ENCODE measurements around the gene CDK5RAP2.
"Not testable (repeated sequence)": the region's sequence is repeated elsewhere in the genome, so short reads cannot be mapped to it uniquely, and the experiment has no call there.

The CDK5RAP2 gene

GRCh38 chr9:120580051-120580896, at the start of gene CDK5RAP2:
CDK5RAP2 (minus strand) TSS chr9:120580167; CDS start chr9:120579978, 189 bp downstream.
- peak; percentile 99 for DNase-seq

- not testable (repeated sequence) for DNase-seq
Measured at GRCh38 chr9:120628925-120629497, 49.0 kb upstream of the CDK5RAP2 start.

- no peak for DNase-seq
Measured at GRCh38 chr9:120628207-120628924, 48.4 kb upstream of the CDK5RAP2 start.

- DNase-seq: no peak
Measured at GRCh38 chr9:120627073-120627472, 47.1 kb upstream of the CDK5RAP2 start.

- DNase-seq: no peak
Measured at GRCh38 chr9:120626512-120626911, 46.5 kb upstream of the CDK5RAP2 start.

GRCh38 chr9:120625222-120625621, 45.3 kb upstream of the CDK5RAP2 start:
- DNase-seq: peak; percentile 54

GRCh38 chr9:120622790-120623189, 42.8 kb upstream of the CDK5RAP2 start:
- no peak for DNase-seq

GRCh38 chr9:120621941-120622340, 42.0 kb upstream of the CDK5RAP2 start:
- no peak for DNase-seq

- DNase-seq: peak; percentile 80
Measured at GRCh38 chr9:120619751-120620655, 40.0 kb upstream of the CDK5RAP2 start.

- no peak for DNase-seq
Measured at GRCh38 chr9:120616966-120617935, 37.3 kb upstream of the CDK5RAP2 start.

GRCh38 chr9:120612218-120612617, 32.3 kb upstream of the CDK5RAP2 start:
- DNase-seq: peak; percentile 74

- DNase-seq: no peak
Measured at GRCh38 chr9:120611690-120612068, 31.7 kb upstream of the CDK5RAP2 start.

GRCh38 chr9:120610975-120611689, 31.2 kb upstream of the CDK5RAP2 start:
- peak; percentile 38 for DNase-seq

GRCh38 chr9:120609636-120610035, 29.7 kb upstream of the CDK5RAP2 start:
- no peak for DNase-seq

GRCh38 chr9:120608421-120608820, 28.5 kb upstream of the CDK5RAP2 start:
- DNase-seq: no peak

GRCh38 chr9:120603591-120603990, 23.6 kb upstream of the CDK5RAP2 start:
- DNase-seq: no peak

- DNase-seq: no peak
Measured at GRCh38 chr9:120603010-120603409, 23.0 kb upstream of the CDK5RAP2 start.

- no peak for DNase-seq
Measured at GRCh38 chr9:120593955-120594277, 13.9 kb upstream of the CDK5RAP2 start.

GRCh38 chr9:120593250-120593954, 13.4 kb upstream of the CDK5RAP2 start:
- no peak for DNase-seq

- no peak for DNase-seq
Measured at GRCh38 chr9:120592210-120592609, 12.2 kb upstream of the CDK5RAP2 start.

Measured in NCI-H82 (cell line).